Measurements from ENCODE around the gene TUFT1.

Gene TUFT1

DNA sequence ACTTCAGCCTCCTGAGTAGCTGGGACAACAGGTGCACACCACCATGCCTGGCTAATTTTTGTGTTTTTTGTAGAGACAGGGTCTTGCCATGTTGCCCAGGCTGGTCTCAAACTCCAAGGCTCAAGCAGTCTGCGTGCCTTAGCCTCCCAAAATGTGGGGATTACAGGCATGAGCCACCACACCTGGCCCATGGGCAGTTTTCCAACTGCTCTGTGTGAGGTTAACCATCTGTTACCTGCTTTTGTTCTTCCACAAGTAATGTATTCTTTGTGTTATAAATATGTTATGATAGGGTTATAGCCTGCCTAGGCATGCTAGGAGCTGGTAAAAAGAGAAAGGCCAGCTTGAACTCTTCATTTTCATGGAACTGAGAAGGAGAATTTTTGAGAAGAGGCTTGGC is 30.7 kb downstream of the TUFT1 start:
- no peak for DNase-seq (ENCODE audit: low read depth)
- TF ChIP-seq, protein P1, sequence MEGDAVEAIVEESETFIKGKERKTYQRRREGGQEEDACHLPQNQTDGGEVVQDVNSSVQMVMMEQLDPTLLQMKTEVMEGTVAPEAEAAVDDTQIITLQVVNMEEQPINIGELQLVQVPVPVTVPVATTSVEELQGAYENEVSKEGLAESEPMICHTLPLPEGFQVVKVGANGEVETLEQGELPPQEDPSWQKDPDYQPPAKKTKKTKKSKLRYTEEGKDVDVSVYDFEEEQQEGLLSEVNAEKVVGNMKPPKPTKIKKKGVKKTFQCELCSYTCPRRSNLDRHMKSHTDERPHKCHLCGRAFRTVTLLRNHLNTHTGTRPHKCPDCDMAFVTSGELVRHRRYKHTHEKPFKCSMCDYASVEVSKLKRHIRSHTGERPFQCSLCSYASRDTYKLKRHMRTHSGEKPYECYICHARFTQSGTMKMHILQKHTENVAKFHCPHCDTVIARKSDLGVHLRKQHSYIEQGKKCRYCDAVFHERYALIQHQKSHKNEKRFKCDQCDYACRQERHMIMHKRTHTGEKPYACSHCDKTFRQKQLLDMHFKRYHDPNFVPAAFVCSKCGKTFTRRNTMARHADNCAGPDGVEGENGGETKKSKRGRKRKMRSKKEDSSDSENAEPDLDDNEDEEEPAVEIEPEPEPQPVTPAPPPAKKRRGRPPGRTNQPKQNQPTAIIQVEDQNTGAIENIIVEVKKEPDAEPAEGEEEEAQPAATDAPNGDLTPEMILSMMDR (IDR thresholded peaks at IDR 0.05; ENCODE audit: insufficient read depth, low read depth, low read length, missing control alignments) = no peak
- no peak overlapping the region for H3K4me3 ChIP-seq (ENCODE audit: low read depth, low read length)

DNA sequence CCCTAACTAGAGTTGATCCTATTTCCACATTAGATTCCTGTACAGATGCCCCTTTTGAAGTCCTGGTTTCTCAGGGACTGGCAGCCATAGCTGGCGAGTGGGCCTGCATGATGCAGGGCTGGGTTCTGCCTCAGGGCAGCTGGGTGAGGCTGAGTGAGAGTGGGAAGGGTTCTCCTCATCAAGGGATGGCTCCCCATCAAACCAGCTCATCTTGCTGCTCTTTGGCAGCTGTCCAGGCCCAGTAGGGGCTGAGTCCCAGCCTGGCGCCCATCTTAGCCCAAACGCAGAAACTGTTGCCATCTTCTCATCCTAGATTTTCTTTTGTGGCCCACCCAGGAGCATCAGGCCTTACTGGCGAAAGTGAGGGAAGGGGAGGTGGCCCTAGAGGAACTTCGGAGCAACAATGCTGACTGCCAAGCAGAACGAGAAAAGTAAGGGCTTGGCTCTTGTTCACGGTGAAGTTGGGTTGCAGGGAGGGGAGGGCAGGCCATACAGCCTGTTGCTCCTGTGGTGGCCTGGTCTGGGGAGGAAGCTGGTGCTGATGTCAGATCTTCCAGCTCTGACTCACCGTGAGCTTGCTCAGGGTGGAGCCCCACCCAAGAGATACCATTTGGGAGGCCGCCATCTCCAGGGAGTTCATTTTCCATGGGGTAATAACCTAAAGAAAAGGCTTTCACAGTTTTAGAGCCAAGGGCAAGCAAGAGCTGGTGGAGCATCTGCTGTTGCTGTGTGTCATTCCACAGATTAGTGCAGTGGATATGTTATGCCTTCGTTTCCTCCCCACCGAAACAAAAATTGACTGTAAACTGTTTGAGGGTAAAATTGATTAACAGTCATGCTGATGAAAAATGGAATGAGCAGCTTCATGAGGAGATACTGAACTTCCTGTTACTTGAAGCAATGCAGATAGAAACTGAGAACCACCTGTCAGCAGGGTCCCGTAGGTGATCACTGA is 34.7 kb downstream of the TUFT1 start:
- TF ChIP-seq, protein P1 (IDR thresholded peaks at IDR 0.05; ENCODE audit: insufficient read depth, low read depth, low read length, missing control alignments) = no peak
- no peak overlapping the region for H3K4me3 ChIP-seq (ENCODE audit: low read depth, low read length)
- DNase-seq (ENCODE audit: low read depth) = peak; percentile 62

DNA sequence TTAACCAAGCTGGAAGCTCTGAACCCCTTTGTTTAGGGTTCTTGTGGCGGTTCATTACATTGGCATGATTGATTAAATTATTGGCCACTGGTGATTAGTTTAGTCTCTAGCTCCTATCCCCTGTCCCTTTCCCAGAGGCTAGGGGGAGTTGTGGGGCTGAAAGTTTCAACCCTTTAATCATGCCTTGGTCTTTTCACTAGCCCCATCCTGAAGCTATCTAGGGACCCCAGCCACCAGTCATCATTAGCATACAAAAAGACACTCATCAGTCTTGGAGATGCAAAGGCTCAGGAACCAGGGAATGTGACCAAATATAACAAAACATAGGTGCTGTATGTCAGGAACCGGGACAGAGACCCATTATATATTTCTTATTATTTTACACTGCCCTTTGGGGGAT is 37.1 kb downstream of the TUFT1 start:
- TF ChIP-seq, protein P1 (IDR thresholded peaks at IDR 0.05; ENCODE audit: insufficient read depth, low read depth, low read length, missing control alignments) = no peak
- H3K4me3 ChIP-seq (ENCODE audit: low read depth, low read length) = no peak overlapping the region
- no peak for DNase-seq (ENCODE audit: low read depth)

DNA sequence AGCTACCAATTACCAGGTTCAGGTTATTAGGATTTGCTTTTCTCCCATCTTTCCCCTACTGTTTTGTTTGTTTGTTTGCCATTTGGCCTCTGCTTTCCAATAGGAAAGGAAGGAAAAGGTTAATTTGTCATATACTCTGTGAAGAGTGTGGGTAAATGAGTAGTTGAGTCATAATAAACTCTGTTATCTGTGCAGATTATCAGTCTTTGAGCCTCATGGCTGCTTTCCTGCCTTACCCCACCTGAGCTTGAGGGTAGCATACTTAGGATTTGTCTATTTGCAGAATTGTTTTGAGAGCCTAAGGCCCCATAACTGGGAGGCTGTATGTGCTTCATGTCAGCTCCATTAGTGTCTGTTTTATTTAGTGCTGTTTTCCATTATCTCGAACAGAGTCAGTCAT is 38.8 kb downstream of the TUFT1 start:
- H3K4me3 ChIP-seq (ENCODE audit: low read depth, low read length) = no peak overlapping the region
- TF ChIP-seq, protein P1 (IDR thresholded peaks at IDR 0.05; ENCODE audit: insufficient read depth, low read depth, low read length, missing control alignments) = no peak
- DNase-seq (ENCODE audit: low read depth) = no peak

DNA sequence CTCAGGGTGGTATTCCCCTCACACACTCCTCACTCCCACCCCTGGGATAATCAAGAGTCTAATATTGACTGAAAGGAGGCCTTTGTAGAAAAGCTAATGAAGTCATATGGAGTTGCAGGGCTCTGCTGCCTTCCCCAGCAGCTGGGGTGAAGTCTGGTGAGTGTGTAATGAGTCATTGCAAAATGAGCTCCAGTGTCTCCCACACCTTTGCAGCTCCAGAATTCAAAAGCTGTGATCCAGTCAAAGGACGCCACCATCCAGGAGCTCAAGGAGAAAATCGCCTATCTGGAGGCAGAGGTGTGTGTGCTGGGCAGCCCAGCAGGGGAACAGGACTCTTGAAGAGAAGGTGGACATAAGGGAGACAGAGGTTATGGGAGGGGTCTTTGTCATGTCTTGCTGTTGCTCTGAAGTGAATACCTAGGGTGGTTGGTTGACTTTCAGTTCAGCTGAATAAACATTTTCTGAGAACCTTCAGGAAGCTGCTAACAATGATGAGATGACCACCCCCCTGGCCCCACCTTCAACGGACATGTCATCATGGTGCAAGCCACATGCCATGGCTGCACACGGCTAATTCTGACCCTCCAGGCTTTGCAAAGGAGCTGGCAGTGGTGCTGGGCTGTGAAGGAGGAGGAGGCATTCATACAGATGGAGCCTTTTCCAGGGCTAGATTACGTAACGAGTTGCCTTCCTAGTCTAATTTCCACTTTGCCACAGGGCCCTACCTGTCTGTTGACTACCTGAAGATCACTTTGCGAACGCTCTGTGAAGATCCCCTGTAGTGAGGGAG is 39.5 kb downstream of the TUFT1 start:
- TF ChIP-seq, protein P1 (IDR thresholded peaks at IDR 0.05; ENCODE audit: insufficient read depth, low read depth, low read length, missing control alignments) = no peak
- no peak overlapping the region for H3K4me3 ChIP-seq (ENCODE audit: low read depth, low read length)
- DNase-seq (ENCODE audit: low read depth) = no peak

DNA sequence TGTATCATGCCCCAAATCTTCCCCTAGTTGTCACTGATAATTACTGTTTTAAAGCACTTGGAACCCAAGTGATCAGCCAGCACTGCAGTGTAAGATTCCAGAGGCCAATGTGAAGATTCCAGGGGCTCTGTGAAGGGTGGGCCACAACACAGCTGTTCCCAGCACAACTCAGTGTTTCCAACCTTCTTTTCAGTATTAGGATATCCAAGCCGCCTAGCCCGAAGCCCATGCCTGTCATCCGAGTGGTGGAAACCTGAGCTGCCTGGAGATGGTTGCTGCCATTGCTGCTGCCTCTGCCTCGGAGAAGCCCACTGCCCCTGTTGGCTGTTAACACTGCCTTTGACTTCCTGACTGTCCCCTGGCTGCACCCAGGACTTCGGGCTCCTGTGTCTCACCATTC is 41.3 kb downstream of the TUFT1 start:
- TF ChIP-seq, protein P1 (IDR thresholded peaks at IDR 0.05; ENCODE audit: insufficient read depth, low read depth, low read length, missing control alignments) = no peak
- H3K4me3 ChIP-seq (ENCODE audit: low read depth, low read length) = no peak overlapping the region
- DNase-seq (ENCODE audit: low read depth) = no peak

Measured in GM12865 (cell line).